ENCODE measurements around the gene TTN.

Gene TTN

DNA sequence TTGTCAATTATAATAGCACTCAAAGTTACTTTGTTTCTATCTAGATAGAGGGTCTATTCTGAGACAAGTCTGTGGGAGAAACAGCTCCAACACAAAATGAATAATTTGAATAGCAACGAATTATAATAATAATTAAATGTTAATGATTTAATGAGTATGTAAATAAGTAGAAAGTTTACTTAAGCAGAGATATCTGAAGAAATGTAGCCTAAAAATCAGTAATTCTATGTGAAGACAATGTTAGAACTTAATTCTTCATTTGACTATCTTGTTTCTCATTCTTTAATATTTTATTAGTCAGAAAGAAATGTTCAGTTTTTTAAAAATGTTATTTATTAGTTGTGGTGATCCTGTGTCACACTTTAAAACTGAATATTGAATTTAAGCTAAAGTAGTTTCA, 165.7 kb downstream of the TTN start:
- DNase-seq, result no peak

DNA sequence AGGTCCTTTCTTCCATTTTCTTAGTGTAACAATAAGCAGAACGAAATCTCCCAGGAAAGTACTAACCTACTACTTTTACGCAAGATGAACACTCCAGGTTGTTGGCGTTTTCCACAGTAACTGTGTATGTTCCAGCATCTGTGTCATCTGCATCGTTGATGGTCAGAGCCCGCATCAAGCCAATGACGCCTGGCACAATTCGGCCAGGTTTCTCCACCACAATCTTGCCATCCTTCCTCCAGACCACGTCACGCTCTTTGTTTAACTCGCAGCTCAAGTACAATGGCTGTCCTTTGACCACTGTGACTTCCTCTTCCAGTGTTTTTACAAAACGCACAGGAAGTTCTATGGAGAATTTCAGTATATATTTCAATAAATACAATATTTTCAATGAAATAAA, 171.3 kb downstream of the TTN start:
- no peak for DNase-seq

DNA sequence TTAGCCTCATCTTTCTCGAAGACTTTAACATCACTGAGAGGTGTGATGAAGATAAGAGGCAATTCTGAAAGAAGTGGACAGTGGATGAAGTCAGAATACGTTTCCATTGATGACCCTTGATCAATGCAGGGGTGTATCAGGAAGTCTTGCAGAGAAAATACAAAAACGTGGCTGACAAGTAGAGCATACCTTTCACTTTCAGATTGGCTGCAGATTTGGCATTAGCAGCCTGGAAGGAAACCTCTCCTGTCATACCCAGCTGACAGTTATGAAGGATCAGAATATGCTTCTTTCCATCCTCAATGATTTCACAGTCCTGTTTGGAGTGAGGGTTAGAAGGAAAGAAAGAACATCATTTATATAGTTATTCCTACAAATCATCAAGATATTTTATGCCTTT, 174.5 kb downstream of the TTN start:
- DNase-seq, result no peak

DNA sequence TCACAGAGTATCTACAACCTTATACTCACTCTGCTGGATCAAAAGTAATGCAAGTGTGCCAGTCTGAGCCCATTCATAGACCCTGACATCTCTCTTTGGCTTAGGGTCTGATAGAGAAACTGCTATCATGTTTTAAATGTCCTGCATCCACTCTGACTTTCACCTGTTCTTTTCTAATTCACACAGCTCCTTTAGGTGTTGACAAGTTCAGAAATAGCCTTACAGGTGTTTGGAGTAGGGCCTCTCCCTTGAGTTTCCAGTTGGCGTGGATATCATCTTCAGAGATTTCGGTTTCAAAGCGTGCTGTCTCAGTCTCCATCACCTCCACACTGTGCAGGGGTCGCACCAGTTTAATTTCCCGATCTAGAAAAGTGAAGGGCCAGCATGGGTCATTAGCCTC, 176.6 kb downstream of the TTN start:
- DNase-seq, result no peak

DNA sequence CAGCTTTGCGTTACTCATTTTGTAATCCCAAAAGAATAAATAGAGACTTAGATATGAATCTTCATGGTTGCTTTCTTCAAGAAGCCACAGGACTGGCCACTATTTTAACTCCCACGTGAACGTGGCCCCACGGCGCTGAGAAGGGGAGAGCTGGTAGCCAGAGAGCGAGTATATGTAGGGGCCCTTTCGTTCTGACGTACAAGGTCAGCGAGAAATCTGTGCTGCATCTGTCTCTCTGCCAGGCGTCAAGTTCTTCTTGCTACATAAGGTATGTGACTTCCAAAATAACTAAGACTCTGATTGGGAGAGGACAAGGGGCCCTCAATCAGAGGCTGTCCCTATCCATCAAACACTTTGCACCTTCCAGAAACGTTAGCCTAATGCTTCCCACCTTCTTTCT, 177.8 kb downstream of the TTN start:
- no peak for DNase-seq

DNA sequence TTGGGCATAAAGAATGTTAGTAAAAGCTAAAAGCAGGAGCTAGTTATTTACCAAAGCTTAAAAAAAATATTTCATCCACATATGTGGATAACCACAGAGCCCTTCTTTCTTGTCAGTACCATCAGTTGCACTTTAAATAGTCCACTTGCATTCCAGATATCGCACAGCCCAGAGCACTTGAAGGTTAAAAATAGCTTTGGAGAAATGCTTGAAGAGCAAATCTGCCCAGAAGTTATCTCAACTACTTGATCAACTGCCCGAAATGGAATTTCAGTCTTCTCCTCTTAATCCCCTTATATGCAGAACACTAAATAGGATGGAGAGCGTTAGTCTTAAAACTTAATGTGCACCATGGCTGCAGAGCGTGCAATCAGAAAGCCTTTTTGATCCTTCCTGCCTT, 178.6 kb downstream of the TTN start:
- DNase-seq, result no peak

DNA sequence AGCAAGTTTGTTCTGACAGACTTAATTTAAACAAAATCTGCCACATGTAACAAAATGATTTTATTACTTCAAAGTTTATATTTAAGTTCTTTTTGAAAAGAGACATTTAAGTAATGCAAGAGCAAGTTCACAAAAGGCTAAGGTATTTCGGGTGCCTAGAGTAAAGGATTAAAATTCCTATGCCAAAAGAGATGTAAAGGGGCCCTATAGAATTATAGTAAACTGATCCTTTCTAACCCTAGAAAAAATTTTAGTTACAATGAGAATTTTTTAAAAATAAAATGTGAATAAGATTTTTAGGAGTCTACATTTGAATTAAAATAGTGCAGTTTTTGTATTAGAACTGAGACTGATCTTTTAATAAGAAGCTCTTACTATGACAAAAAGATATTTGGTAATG, 179.8 kb downstream of the TTN start:
- DNase-seq, result no peak

DNA sequence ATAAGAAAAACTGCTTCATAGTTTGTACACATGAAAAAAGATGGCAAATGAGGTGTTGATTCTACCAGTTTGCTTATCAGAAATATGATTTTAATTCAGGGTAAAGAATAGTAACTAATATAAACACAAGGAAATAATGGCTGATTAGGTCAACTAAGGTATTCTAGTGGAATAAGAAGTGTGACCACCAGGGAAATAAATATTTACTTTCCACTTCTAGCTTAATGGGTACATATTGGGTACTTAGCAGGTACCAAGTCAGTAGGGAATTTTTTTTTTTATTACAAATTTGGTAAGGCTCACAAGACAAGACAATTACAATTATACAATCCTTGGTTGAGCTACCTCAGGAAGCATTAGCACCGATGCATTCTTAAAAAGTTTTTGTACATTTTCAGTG, 191.3 kb downstream of the TTN start:
- no peak for DNase-seq

DNA sequence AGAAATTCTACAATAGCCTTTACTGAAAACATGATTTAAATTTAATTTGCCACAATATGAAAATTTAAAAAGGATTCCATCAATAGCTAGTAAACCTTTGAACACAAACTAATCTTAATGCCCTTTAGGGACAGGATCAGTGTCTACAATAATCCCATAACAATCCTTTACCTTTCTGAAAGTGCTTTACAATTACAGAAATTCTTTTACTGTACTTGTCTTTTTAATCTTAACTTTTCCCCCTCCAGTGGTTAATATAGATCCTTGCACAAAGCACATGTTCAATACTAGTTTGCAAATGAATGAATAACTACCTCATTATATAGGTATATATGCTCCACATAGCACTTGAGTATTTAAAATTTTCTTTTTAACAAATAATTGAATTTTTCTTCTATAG, 204.3 kb downstream of the TTN start:
- no peak for DNase-seq

DNA sequence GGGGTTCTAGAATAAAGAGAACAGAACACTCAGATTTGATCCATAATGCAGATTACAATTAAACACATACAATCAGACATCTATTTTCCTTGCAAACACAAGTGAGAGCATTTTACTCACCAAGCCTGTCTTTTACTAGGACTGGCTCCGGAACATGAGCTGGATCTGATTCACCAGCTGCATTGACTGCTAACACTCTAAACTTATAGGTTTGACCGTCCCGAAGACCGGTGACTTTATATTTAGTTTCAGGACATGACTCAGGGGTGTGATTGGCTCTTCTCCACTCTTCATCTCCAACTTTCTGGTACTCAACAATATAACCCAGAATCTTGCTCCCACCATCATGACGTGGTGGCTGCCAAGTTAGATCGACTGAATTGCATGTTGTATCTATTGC, 214.6 kb downstream of the TTN start:
- no peak for DNase-seq

DNA sequence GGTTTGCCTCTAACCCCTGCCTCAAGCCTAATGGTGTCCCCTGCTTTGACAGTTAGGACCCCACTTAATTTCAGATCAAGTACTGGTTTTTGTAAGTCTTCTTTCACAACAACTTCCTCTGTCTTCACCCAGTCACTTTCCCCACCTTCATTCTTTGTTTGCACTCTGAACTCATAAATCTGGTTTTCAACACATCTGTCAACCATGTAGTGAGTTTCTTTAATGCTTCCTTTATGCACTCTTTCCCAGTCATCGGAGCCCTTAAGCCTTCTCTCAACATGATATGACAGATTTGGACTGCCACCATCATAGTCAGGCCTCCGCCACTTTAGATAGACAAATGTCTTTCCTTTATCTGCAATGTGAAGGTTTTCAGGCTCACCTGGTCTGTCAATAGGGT, 217.9 kb downstream of the TTN start:
- DNase-seq, result no peak

DNA sequence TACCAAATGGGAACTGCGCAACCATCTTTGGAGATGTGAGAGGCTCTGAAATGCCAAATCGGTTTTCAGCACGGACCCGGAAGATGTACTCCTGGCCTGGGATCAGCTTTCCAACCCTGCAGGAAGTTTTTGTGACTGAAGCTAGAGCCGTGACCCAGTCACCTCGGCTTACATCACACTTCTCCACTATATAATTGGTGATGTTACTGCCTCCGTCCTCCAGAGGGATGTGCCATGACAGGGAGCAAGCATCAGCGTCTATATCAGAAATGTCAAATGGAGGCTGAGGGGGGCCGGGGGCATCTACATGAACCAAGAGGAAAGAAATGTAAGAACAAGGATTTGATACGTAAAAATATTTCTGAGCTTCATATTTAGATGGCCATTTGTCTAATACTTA, 222.6 kb downstream of the TTN start:
- DNase-seq, result no peak

DNA sequence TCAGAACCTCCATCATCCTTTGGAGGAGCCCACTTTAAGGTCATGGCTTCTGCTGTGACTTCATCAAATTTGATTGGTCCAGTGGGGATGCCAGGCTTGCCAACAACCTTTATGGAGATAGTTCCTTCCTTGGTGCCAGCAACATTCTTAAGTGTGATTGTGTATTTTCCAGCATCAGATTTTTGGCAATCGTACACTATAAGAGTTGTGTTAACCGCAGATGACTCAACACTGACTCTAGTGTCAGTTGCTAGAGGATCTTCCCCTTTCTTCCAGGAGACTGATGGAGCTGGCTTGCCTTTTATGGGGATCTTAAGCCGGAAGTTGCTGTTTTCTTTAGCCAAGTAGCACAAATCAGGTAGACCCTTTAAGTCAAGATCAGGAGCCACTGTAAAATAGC, 228.2 kb downstream of the TTN start:
- DNase-seq, result no peak

DNA sequence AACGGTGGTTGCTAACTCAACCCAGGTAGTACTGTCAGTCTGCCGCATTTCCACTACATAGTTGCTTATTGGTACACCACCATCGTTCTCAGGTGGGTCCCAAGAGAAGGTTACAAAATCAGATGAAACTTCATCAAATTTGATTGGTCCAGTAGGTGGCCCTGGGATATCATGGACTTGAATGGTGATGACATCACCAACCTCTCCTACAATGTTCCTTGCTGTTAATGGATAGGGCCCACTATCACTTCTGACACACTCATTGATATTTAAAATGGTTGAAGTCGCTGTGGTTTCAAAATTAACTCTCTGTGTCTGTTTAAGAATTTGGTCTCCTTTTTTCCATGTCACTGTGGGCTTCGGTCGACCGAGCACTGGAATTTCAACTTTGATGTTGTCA, 232.4 kb downstream of the TTN start:
- DNase-seq, result no peak

DNA sequence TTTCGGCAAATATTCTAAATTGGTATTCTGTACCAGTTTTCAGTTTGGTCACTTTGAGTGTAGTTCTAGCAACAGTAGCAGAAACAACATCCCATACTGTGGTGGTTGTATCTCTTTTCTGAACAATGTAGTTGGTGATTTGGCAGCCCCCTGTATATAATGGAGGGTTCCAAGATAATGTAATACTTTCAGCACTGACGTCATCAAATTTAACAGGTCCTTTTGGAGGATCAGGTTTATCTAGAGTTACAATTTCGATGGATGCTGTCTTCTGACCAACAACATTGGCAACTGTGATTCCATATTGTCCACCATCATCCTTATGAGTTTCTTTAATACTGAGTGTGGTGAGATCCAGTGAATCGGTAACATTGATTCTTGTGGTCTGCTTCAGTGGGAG, 239.0 kb downstream of the TTN start:
- no peak for DNase-seq

DNA sequence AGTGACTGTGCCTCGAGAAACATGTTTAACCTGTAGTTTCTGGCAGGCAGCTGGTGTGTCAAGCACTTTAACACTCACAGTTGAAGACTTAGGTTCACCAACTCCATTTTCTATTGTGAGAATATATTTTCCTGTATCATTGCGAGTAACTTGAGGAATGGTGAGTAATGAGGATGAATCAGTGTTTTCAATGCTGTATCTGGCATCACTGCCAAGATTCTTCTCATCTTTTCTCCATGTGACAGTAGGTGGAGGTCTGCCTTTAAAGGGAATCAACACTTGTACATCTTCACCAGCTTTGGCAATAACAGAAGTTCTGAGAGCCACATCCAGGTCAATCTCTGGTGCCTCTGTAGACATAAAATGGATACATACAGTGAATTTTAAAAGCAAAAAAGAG, 254.2 kb downstream of the TTN start:
- no peak for DNase-seq

DNA sequence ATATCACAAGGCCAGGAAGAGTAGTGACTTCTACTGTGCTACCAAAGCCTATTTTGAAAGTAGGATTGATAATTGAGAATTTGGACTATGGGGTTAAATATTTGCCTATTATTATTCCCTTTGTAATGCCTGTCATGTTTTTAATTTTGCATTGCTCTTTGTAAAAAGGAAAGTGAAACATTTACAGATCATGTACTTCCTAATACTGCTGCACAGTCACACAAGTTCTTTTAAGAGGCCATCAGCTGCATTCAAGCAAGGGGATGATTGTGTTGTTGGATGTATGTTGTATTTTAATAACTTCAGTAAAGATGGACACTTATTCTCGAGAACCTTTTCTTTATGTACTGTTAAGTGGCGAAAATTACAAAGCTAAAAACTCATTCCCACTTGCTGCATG, 256.9 kb downstream of the TTN start:
- no peak for DNase-seq

DNA sequence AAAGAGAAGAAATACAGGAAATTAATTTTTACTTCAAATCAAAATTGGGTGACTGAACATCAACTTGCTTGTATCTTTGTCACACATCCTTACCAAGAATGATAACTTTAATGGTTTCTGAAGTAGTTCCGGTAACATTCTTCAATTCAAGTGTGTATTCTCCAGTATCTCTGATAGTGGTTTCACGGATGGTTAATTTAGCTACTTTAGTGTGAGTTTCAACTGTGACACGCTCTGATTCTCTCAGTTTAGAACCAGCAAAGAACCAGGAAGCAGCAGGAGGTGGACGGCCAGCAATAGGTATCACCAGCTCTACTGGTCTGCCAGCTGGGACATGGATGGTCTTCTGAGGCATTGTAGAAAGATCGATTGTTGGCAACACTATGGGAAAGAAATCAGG, 264.7 kb downstream of the TTN start:
- no peak for DNase-seq

DNA sequence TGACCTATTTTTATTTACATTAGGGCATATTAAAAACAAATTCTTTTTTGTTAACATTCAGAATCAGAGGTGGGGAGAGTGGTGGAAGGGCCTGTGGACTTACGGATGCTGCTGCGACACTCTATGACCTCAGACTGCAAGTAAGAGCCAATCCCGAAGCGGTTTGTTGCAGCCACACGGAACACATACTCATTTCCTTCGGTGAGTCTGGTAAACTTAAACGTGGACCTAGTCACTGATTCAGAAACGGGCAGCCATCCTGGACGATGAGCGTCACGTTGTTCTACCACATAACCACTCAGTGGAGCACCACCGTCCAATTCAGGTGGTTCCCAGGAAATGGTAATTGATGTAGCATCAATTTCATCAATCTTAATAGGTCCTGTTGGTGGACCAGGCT, 265.1 kb downstream of the TTN start:
- DNase-seq, result no peak

DNA sequence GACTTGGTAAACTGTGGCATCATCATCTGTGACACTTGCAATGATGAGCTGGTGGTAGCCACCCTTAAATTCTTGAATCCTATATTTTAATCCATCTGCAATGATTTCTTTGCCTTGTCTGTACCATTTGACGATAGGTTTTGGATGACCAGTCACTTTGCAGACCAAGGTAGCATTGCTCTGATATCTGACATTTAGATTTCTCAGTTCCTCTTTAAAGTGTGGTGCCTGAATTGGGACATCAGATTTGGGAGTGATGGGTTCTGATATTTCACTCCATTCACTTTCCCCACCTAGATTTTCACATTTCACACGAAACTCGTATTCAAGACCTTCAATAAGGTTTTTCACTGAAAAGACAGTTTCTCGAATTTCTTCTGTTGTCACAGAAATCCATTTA, 271.2 kb downstream of the TTN start:
- no peak for DNase-seq

DNA sequence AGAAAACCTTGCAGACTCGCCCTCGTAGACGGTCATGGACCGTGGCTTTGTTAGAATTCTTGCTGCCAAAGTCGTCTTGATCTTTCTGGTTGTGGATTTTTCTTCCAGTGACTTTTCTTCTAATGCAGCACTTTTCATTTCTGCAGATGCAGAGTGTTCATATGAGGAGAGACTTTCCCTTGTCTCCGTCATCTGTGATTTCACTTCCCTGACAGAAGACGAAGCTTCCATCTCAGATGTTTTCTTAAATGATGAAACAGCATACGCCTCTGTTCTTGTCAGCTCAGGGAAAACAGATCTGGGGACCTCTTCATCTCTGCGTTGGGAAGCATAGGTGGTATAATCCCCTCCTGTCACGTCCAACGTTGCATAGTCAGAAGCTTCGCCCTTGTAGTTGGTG, 276.1 kb downstream of the TTN start:
- DNase-seq, result no peak

DNA sequence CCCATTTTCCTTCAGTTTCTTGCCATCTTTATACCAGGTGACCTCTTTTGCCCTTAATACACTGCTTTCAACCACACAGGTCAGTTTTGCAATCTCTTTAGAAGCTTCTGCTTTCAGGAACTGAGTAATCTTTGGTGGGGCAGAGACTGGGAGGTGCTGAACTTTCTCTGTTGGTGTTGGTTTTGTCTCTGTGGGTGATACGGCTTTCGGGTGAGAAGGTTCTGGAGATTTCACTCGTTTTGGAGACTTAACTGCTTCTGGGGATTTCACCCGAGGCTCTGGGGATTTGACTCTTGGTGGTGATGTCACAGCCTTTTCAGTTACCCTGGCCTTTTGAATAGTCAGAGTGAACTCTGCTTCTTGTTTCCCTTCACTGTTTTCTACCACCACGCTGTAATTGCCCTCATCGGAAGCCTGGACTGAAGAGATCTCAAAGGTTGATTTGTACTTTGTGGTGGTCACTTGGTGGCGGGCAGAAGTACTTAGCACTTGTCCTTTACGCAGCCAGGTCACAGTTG, 276.5 kb downstream of the TTN start:
- peak; percentile 41 for DNase-seq

DNA sequence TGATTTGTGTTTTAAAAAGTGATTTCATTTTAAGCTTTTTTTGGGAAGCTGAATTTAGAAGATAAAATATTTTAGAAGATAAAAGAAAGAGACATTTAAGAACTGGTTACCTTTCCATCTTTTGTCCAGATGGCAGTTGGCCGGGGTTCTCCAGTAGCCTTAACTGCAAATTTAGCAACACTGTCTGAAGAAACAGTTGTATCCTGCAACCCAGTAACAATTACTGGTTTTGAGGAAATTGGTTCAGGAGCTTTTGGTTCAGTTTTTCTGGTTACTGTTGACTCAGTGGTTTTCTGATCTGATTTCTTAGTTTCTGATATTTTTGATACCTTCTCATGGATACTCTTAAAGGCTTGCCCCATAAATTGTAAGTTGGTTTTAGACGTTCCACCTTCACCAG, 277.1 kb downstream of the TTN start:
- no peak for DNase-seq

DNA sequence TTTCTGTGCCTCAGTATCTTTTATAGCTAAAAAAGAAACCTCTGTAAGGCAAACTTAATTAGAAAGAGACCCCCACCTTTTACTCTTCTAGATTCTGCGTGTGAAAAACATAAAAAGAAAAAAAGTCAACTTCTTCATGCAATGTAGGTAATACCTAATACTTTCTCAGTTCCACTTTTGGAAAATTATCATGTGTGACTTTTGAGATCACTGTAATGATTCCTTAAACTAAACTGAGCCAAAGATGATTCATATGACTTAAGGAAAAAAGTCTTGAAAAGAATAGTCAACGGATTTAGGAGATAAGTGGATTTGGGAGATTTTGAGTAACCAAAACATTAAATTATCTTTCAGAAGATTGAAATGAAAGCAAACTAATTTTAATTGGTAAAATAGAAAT, 278.0 kb downstream of the TTN start:
- no peak for DNase-seq

DNA sequence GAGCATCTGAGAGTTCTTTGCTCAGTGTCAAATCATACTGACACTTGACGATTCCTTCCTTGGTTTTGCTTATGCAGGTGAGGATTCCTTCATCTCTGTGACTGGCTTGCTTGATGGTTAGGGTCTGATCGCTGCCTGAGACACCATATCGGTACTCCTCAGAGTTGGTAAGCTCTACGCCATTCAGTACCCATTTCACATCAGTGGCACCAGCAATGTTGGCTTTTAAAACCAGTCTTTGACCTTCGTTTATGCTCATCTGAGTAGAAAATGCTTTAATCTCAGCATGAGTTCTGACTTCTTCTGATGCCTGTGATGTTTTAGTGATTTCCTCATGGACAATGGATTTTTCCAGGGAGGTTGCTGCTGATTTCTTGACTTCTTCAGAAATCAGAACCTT, 278.6 kb downstream of the TTN start:
- DNase-seq, result no peak

DNA sequence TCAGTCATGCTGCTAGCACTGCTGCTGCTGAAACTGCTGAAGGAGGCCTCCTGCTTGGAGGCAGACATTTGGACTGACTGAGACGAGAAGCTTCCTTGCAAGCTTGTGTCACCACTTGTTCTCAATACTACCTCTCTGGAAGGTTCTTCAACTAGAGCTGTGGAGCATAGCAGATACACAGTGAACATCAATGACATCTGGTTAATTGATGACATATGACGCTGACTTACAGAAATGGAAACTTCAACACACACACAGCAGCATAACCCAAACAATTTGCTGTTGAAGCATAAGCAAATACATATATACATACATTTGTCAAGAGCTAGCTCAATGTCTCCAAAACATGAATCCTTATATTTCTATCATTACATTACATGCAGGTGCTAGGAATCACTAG, 279.6 kb downstream of the TTN start:
- no peak for DNase-seq
